ENCODE data around the gene RP2.
A peak's percentile ranks its signal among the peaks of the same experiment; 100 is the strongest.

The RP2 gene

GRCh38 chrX:46836701-46837557 lies at the start of gene RP2:
RP2 (plus strand) TSS chrX:46837043; CDS start chrX:46837101, 58 bp downstream.
- DNase-seq, result peak; percentile 74

GRCh38 chrX:46788902-46789301 lies 47.9 kb upstream of the RP2 start:
- no peak for DNase-seq

- DNase-seq, result peak; percentile 27
Observed at GRCh38 chrX:46791927-46792809, 44.7 kb upstream of the RP2 start.

GRCh38 chrX:46792810-46793188 lies 44.0 kb upstream of the RP2 start:
- DNase-seq, result no peak

GRCh38 chrX:46793386-46794143 lies 43.3 kb upstream of the RP2 start:
- DNase-seq, result no peak

GRCh38 chrX:46796574-46797191 lies 40.2 kb upstream of the RP2 start:
- DNase-seq, result peak; percentile 22

- no peak for DNase-seq
Observed at GRCh38 chrX:46803140-46803539, 33.7 kb upstream of the RP2 start.

GRCh38 chrX:46805270-46805669 lies 31.6 kb upstream of the RP2 start:
- DNase-seq, result no peak

- DNase-seq, result no peak
Observed at GRCh38 chrX:46811121-46811520, 25.7 kb upstream of the RP2 start.

- DNase-seq, result no peak
Observed at GRCh38 chrX:46812445-46812844, 24.4 kb upstream of the RP2 start.

GRCh38 chrX:46814966-46815365 lies 21.9 kb upstream of the RP2 start:
- DNase-seq, result no peak

GRCh38 chrX:46819136-46819535 lies 17.7 kb upstream of the RP2 start:
- DNase-seq, result no peak

- DNase-seq, result no peak
Observed at GRCh38 chrX:46820391-46821100, 16.3 kb upstream of the RP2 start.

- DNase-seq, result no peak
Observed at GRCh38 chrX:46823481-46823880, 13.4 kb upstream of the RP2 start.

GRCh38 chrX:46831765-46832327 lies 5.0 kb upstream of the RP2 start:
- DNase-seq, result no peak

- no peak for DNase-seq
Observed at GRCh38 chrX:46837558-46838485, 979 bp downstream of the RP2 start.

GRCh38 chrX:46838486-46838870 lies 1.6 kb downstream of the RP2 start:
- DNase-seq, result no peak

- no peak for DNase-seq
Observed at GRCh38 chrX:46838974-46839480, 2.2 kb downstream of the RP2 start.

GRCh38 chrX:46840946-46841345 lies 4.1 kb downstream of the RP2 start:
- no peak for DNase-seq

- no peak for DNase-seq
Observed at GRCh38 chrX:46841346-46841745, 4.5 kb downstream of the RP2 start.
